Glomerular visceral epithelial cell (primary cell): ENCODE results near the gene CCDC17.
A peak's percentile ranks its signal among the peaks of the same experiment; 100 is the strongest.

ENCODE experiments used
- DNase-seq: peaks from one replicate; pipeline ENCODE4 v3.0.0-alpha.2; 2016; ENCODE audit errors: extremely low spot score

Gene CCDC17

DNA sequence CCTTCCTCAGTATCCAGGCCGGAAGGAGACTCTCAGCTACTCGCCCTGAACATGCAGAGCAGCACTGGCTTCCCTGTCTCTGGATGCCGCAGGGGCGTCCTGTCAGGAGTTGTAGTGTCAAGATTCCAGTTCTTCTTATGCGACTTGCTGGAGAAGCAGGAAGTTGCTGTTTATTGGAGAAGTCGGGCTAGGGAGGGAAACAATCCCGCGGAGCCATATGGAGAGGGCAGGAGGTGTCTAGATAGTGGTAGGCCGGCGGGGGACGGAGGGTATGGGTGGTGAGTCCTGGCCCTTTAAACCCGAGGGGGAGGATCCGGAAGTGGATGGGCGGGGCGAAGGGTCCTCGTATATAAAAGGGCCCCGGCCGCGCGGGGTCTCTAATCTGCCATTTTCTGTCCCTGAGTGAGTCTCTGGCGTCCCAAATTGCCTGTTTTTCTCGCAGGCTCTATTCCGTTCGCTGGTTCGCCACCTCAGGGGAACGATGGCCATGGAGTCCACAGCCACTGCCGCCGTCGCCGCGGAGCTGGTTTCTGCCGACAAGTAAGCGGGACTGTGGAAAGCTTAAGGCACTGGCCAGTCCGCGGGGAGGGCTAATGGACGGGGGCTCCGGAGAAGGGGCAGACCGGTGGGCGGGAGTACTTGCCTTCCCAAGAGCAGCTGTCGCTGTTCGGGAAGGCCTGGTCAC is 40.0 kb downstream of the CCDC17 start, which contains the start of gene NASP:
TSS of gene NASP (plus strand) at position 376 of the 685 bp plus-strand sequence. CDS start at position 482, 106 bp downstream.
- peak; percentile 92 for DNase-seq

GRCh38 chr1:45583264-45583665 is 40.6 kb downstream of the CCDC17 start:
- peak; percentile 98 for DNase-seq

GRCh38 chr1:45574105-45574626 is 49.7 kb downstream of the CCDC17 start:
- no peak for DNase-seq

- DNase-seq = no peak
Observed at GRCh38 chr1:45573231-45573804, 50.5 kb downstream of the CCDC17 start.

GRCh38 chr1:45570631-45571030 is 53.2 kb downstream of the CCDC17 start:
- no peak for DNase-seq
